ENCODE results near the gene MYPOP. TPM values are rescaled to one million over a fixed set of nuclear protein-coding genes. Genes with fewer than 3 reads are reported as not detected.

Gene MYPOP
- total and polyA plus RNA-seq, 4 donors = 0.70 to 3.0 (median 1.3) TPM

- TF ChIP-seq RAD21 (IDR thresholded peaks at IDR 0.05) = no peak
- TF ChIP-seq EGR1 (IDR thresholded peaks at IDR 0.05; ENCODE audit: low read depth in 2 of 2) = no peak
- TF ChIP-seq ZBTB33 (IDR thresholded peaks at IDR 0.05) = no peak
Observed at GRCh38 chr19:45890877-45891276, 11.5 kb downstream of the MYPOP start (continued).

DNA sequence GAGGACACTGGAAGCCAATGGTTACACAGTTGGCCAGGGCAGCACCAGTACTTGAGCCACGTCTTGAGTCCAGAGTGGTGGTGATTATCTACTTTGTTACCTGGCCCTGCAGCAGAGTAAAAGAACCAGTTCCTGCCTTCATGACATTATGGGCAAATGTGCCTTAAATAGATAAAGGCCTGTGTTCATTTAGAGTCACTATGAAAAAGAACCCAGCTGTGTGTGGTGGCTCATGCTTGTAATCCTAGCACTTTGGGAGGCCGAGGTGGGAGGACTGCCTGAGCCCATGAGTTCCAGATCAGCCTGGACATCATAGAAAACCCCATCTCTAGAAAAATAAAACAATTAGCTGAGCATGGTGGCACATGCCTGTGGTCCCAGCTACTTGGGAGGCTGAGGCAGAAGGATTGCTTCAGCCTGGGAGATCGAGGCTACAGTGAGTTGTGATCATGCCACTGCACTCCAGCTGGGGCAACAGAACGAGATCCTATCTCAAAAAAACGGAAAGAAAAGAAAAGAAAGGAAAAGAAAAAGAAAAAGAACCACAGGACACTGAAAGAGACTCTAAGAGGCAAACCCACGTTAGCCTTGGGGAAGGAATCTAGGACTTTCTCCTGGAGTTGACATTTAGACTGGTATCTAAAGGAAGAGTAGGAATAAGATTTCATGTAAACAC lies 13.1 kb downstream of the MYPOP start:
- Histone ChIP-seq H3K9ac (ENCODE audit: low read depth in 1 of 2, low read length in 2 of 2) (no peak overlapping the region), H3K36me3 (ENCODE audit: control insufficient read depth in 4 of 4, insufficient read depth in 3 of 4, low read depth in 1 of 4, low read length in 3 of 4) (no peaks in the 10 kb centered on the region), H3K9me3 (ENCODE audit: control insufficient read depth in 4 of 4, low read length in 3 of 4) (no peaks in the 10 kb centered on the region), H3K27ac (ENCODE audit: low read depth in 1 of 2, low read length in 2 of 2) (no peak overlapping the region), H3K4me1 (ENCODE audit: control insufficient read depth in 4 of 4, insufficient read depth in 4 of 4, low read length in 3 of 4) (peaks cover 8 to 26% (median 17%) of the 10 kb centered on the region in 4 donors), H3K27me3 (ENCODE audit: control insufficient read depth in 4 of 4, insufficient read depth in 4 of 4, low read length in 3 of 4) (no peaks in the 10 kb centered on the region), H3K4me3 (ENCODE audit: low read depth in 1 of 3, low read length in 3 of 3) (no peak overlapping the region)
- TF ChIP-seq JUND (IDR thresholded peaks at IDR 0.05) = no peak
- TF ChIP-seq, protein P1, sequence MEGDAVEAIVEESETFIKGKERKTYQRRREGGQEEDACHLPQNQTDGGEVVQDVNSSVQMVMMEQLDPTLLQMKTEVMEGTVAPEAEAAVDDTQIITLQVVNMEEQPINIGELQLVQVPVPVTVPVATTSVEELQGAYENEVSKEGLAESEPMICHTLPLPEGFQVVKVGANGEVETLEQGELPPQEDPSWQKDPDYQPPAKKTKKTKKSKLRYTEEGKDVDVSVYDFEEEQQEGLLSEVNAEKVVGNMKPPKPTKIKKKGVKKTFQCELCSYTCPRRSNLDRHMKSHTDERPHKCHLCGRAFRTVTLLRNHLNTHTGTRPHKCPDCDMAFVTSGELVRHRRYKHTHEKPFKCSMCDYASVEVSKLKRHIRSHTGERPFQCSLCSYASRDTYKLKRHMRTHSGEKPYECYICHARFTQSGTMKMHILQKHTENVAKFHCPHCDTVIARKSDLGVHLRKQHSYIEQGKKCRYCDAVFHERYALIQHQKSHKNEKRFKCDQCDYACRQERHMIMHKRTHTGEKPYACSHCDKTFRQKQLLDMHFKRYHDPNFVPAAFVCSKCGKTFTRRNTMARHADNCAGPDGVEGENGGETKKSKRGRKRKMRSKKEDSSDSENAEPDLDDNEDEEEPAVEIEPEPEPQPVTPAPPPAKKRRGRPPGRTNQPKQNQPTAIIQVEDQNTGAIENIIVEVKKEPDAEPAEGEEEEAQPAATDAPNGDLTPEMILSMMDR (IDR thresholded peaks at IDR 0.05; ENCODE audit: low read depth, low read length, missing input control) = no peak
- TF ChIP-seq RAD21 (IDR thresholded peaks at IDR 0.05) = no peak
- no peak for TF ChIP-seq ATF3 (IDR thresholded peaks at IDR 0.05)
- no peak for TF ChIP-seq MAX (IDR thresholded peaks at IDR 0.05)
- TF ChIP-seq HNF4G (IDR thresholded peaks at IDR 0.05) = no peak
- no peak for TF ChIP-seq NR2F2 (IDR thresholded peaks at IDR 0.05)
- TF ChIP-seq FOXA2 (IDR thresholded peaks at IDR 0.05) = no peak
- TF ChIP-seq HNF4A (conservative IDR thresholded peaks at IDR 0.05) = no peak
- TF ChIP-seq ZBTB33 (IDR thresholded peaks at IDR 0.05) = no peak
- TF ChIP-seq RXRA (IDR thresholded peaks at IDR 0.05) = no peak
- no peak for TF ChIP-seq GABPA (IDR thresholded peaks at IDR 0.05 in 1 of 2, conservative IDR thresholded peaks at IDR 0.05 in 1 of 2)
- TF ChIP-seq SP1 (IDR thresholded peaks at IDR 0.05) = no peak
- no peak for DNase-seq (ENCODE audit: low spot score)
- 74% methylated on average over 6 of the region's 6 CpGs for WGBS
